K562 treated with DMSO at 1 percent for 24 hours (cell line): ENCODE data around the gene CATSPERE. TPM values are rescaled to one million over a fixed set of nuclear protein-coding genes. Genes with fewer than 3 reads are reported as not detected.

Experiments used
- total RNA-seq: library from RNA; unstranded; fragments of 300-600 nt; gene quantifications from 2 replicates; pipeline ENCODE4 v1.2.3, GENCODE V29; 2022; ENCODE audit warnings: low read depth; ENCODE audit not compliant: insufficient read depth

Gene CATSPERE, protein sequence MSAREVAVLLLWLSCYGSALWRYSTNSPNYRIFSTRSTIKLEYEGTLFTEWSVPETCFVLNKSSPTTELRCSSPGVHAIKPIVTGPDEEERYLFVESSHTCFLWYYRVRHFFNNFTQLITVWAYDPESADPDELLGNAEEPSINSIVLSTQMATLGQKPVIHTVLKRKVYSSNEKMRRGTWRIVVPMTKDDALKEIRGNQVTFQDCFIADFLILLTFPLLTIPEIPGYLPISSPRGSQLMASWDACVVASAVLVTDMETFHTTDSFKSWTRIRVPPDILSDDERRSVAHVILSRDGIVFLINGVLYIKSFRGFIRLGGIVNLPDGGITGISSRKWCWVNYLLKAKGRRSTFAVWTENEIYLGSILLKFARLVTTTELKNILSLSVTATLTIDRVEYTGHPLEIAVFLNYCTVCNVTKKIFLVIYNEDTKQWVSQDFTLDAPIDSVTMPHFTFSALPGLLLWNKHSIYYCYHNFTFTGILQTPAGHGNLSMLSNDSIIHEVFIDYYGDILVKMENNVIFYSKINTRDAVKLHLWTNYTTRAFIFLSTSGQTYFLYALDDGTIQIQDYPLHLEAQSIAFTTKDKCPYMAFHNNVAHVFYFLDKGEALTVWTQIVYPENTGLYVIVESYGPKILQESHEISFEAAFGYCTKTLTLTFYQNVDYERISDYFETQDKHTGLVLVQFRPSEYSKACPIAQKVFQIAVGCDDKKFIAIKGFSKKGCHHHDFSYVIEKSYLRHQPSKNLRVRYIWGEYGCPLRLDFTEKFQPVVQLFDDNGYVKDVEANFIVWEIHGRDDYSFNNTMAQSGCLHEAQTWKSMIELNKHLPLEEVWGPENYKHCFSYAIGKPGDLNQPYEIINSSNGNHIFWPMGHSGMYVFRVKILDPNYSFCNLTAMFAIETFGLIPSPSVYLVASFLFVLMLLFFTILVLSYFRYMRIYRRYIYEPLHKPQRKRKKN
- not detected in 2 replicates for total RNA-seq

GRCh38 chr1:244461245-244462071 is at the start of gene CATSPERE:
Gene CATSPERE, plus strand, starts transcription at chr1:244461273. Its CDS starts 157 bp downstream, at chr1:244461430.

GRCh38 chr1:244451539-244451950 is 9.5 kb upstream of the CATSPERE start, which contains the start of gene ADSS2:
Gene ADSS2, minus strand, starts transcription at chr1:244451909. Its CDS starts 92 bp downstream, at chr1:244451817.

GRCh38 chr1:244652623-244653438 is 191.8 kb downstream of the CATSPERE start, which contains the start of gene DESI2:
Gene DESI2, plus strand, starts transcription at chr1:244653126. Its CDS starts 188 bp downstream, at chr1:244653314.

Other genes with a start within 250 kb of the CATSPERE start
- 13.9 and 15.0 TPM in 2 replicates for gene ADSS2, start 9.4 kb upstream of the CATSPERE start, total RNA-seq
- 17.5 and 18.1 TPM in 2 replicates for gene DESI2, start 191.9 kb downstream of the CATSPERE start, total RNA-seq